GM12878 (cell line): Measurements from ENCODE around the gene PIK3R2.

Source experiments
- FOXK2 ChIP-seq: fragments of 450-650 bp; IDR thresholded peaks from 2 replicates; pipeline ENCODE4 v1.6.1; 2017; ENCODE audit warnings: mild to moderate bottlenecking, moderate library complexity
- JUND ChIP-seq: IDR thresholded peaks from 2 replicates; pipeline ENCODE4 v1.6.1; 2012; ENCODE audit warnings: low read depth, mild to moderate bottlenecking, low read length, improper control_type of control experiment, moderate library complexity
- MEF2A ChIP-seq: IDR thresholded peaks from 2 replicates; pipeline ENCODE4 v1.6.1; 2011; ENCODE audit warnings: low read depth, mild to moderate bottlenecking, low read length, moderate library complexity; ENCODE audit not compliant: insufficient read depth
- POLR2A ChIP-seq: IDR thresholded peaks from 2 replicates; pipeline ENCODE4 v1.6.1; 2011; ENCODE audit warnings: low read depth, mild to moderate bottlenecking, low read length
- RFX5 ChIP-seq: IDR thresholded peaks from 2 replicates; pipeline ENCODE4 v1.6.1; 2011; ENCODE audit warnings: low read depth, low read length, improper control_type of control experiment
- SMC3 ChIP-seq: IDR thresholded peaks from 2 replicates; pipeline ENCODE4 v1.6.1; 2011; ENCODE audit warnings: low read length, improper control_type of control experiment, borderline replicate concordance
- SRF ChIP-seq, 2 experiments: IDR thresholded peaks; 2 replicates each; pipeline ENCODE4 v1.6.1; 2011; ENCODE audit warnings: low read depth in 2 of 2, low read length in 2 of 2, mild to moderate bottlenecking in 1 of 2, moderate library complexity in 1 of 2
- TF ChIP-seq, protein P1 (sequence below), 3 experiments: IDR thresholded peaks in 2 of 3; conservative IDR thresholded peaks in 1 of 3; 2 replicates each; pipeline ENCODE4 v1.5.1; 2011; ENCODE audit warnings: low read depth in 3 of 3, low read length in 3 of 3, mild to moderate bottlenecking in 3 of 3, control low read depth in 2 of 3, moderate library complexity in 2 of 3, inconsistent platforms in 1 of 3, mixed read lengths in 1 of 3; ENCODE audit not compliant: control insufficient read depth in 2 of 3, insufficient read depth in 1 of 3; ENCODE audit errors: extremely low read depth in 1 of 3
- TF ChIP-seq, protein P2 (sequence below): fragments of 450-650 bp; formaldehyde crosslinking; IDR thresholded peaks from 2 replicates; pipeline ENCODE4 v1.4.0; 2020; ENCODE audit warnings: mild to moderate bottlenecking, moderate library complexity
- TF ChIP-seq, protein P3 (sequence below): IDR thresholded peaks from 2 replicates; pipeline ENCODE4 v1.6.1; 2012; ENCODE audit warnings: low read depth, low read length, improper control_type of control experiment

DNA sequence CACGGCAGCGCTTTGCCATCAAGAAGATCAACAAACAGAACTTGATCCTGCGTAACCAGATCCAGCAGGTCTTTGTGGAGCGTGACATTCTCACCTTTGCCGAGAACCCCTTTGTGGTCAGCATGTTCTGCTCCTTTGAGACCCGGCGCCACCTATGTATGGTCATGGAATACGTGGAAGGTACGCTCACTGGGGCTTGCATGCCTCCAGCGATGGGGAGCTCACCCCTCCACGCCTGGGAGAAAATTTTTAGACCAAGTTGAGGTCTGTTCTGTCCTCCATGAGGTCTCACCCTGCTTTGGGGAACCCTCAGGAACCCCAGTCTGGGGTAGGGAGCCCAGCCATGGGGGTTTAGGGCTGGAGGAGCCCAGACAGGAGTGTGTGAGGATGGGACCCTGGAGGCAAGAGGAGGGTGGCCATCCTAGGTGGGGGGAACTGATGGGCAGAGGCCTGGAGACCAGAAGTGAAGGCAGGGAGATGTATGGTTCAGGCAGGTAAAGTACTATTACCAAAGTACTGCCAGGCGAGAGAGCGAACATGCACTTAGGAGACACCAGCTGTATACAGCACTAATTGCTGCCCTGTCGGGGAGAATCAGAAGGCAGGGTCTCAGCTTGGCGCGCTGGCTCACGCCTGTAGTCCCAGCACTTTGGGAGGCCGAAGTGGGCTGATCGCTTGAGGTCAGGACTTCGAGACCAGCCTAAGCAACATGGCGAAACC, 22.3 kb upstream of the PIK3R2 start:
- TF ChIP-seq SRF (IDR thresholded peaks at IDR 0.05; ENCODE audit: low read depth in 2 of 2, low read length in 2 of 2) = no peak
- TF ChIP-seq SMC3 = no peak
- TF ChIP-seq RFX5 = no peak
- TF ChIP-seq, protein P1, sequence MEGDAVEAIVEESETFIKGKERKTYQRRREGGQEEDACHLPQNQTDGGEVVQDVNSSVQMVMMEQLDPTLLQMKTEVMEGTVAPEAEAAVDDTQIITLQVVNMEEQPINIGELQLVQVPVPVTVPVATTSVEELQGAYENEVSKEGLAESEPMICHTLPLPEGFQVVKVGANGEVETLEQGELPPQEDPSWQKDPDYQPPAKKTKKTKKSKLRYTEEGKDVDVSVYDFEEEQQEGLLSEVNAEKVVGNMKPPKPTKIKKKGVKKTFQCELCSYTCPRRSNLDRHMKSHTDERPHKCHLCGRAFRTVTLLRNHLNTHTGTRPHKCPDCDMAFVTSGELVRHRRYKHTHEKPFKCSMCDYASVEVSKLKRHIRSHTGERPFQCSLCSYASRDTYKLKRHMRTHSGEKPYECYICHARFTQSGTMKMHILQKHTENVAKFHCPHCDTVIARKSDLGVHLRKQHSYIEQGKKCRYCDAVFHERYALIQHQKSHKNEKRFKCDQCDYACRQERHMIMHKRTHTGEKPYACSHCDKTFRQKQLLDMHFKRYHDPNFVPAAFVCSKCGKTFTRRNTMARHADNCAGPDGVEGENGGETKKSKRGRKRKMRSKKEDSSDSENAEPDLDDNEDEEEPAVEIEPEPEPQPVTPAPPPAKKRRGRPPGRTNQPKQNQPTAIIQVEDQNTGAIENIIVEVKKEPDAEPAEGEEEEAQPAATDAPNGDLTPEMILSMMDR (IDR thresholded peaks at IDR 0.05 in 2 of 3, conservative IDR thresholded peaks at IDR 0.05 in 1 of 3; ENCODE audit: control insufficient read depth in 2 of 3, extremely low read depth in 1 of 3, insufficient read depth in 1 of 3, low read depth in 3 of 3, low read length in 3 of 3) = no peak
- no peak for TF ChIP-seq JUND
- TF ChIP-seq, protein P2, sequence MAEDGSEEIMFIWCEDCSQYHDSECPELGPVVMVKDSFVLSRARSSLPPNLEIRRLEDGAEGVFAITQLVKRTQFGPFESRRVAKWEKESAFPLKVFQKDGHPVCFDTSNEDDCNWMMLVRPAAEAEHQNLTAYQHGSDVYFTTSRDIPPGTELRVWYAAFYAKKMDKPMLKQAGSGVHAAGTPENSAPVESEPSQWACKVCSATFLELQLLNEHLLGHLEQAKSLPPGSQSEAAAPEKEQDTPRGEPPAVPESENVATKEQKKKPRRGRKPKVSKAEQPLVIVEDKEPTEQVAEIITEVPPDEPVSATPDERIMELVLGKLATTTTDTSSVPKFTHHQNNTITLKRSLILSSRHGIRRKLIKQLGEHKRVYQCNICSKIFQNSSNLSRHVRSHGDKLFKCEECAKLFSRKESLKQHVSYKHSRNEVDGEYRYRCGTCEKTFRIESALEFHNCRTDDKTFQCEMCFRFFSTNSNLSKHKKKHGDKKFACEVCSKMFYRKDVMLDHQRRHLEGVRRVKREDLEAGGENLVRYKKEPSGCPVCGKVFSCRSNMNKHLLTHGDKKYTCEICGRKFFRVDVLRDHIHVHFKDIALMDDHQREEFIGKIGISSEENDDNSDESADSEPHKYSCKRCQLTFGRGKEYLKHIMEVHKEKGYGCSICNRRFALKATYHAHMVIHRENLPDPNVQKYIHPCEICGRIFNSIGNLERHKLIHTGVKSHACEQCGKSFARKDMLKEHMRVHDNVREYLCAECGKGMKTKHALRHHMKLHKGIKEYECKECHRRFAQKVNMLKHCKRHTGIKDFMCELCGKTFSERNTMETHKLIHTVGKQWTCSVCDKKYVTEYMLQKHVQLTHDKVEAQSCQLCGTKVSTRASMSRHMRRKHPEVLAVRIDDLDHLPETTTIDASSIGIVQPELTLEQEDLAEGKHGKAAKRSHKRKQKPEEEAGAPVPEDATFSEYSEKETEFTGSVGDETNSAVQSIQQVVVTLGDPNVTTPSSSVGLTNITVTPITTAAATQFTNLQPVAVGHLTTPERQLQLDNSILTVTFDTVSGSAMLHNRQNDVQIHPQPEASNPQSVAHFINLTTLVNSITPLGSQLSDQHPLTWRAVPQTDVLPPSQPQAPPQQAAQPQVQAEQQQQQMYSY (CRISPR knock-in tag) = no peak
- no peak for TF ChIP-seq FOXK2
- no peak for TF ChIP-seq MEF2A
- TF ChIP-seq, protein P3, sequence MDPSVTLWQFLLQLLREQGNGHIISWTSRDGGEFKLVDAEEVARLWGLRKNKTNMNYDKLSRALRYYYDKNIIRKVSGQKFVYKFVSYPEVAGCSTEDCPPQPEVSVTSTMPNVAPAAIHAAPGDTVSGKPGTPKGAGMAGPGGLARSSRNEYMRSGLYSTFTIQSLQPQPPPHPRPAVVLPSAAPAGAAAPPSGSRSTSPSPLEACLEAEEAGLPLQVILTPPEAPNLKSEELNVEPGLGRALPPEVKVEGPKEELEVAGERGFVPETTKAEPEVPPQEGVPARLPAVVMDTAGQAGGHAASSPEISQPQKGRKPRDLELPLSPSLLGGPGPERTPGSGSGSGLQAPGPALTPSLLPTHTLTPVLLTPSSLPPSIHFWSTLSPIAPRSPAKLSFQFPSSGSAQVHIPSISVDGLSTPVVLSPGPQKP = no peak
- TF ChIP-seq POLR2A = no peak
